HG02763 (cell line): ENCODE results near the gene AQP12B.
"Not testable (repeated sequence)": the region's sequence is repeated elsewhere in the genome, so short reads cannot be mapped to it uniquely, and the experiment has no call there.

Experiments used
- ATAC-seq: cut with Tn5 transposase; IDR thresholded peaks from one replicate; pipeline ENCODE4 v1.9.1; 2021; ENCODE audit warnings: mild to moderate bottlenecking, moderate library complexity; ENCODE audit not compliant: unreplicated experiment

The AQP12B gene

GRCh38 chr2:240701736-240702639 is 19.3 kb upstream of the AQP12B start:
- no peak for ATAC-seq

- ATAC-seq = no peak
These were observed 18.5 kb upstream of the AQP12B start for GRCh38 chr2:240701091-240701735.

- ATAC-seq = not testable (repeated sequence)
These were observed 17.9 kb upstream of the AQP12B start for GRCh38 chr2:240700616-240701015.

GRCh38 chr2:240699835-240700234 is 17.1 kb upstream of the AQP12B start:
- ATAC-seq = not testable (repeated sequence)

- ATAC-seq = not testable (repeated sequence)
These were observed 16.3 kb upstream of the AQP12B start for GRCh38 chr2:240698852-240699561.

- ATAC-seq = not testable (repeated sequence)
These were observed 13.8 kb upstream of the AQP12B start for GRCh38 chr2:240696469-240696868.

- ATAC-seq = not testable (repeated sequence)
These were observed 12.9 kb upstream of the AQP12B start for GRCh38 chr2:240695593-240695992.

- ATAC-seq = not testable (repeated sequence)
These were observed 11.6 kb upstream of the AQP12B start for GRCh38 chr2:240694304-240694703.

- ATAC-seq = not testable (repeated sequence)
These were observed 10.2 kb upstream of the AQP12B start for GRCh38 chr2:240692583-240693561.

- ATAC-seq = not testable (repeated sequence)
These were observed 9.1 kb upstream of the AQP12B start, which contains the start of gene AQP12A for GRCh38 chr2:240691631-240692420. Gene AQP12A, plus strand, starts transcription at chr2:240691866. Its CDS starts 48 bp downstream, at chr2:240691914.

- not testable (repeated sequence) for ATAC-seq
These were observed 8.4 kb upstream of the AQP12B start for GRCh38 chr2:240691075-240691427.

- ATAC-seq = not testable (repeated sequence)
These were observed 7.9 kb upstream of the AQP12B start for GRCh38 chr2:240690421-240691074.

- ATAC-seq = no peak
These were observed 7.3 kb upstream of the AQP12B start for GRCh38 chr2:240689975-240690374.

- ATAC-seq = no peak
These were observed 5.9 kb upstream of the AQP12B start for GRCh38 chr2:240688553-240688919.

- ATAC-seq = no peak
These were observed 5.3 kb upstream of the AQP12B start for GRCh38 chr2:240687741-240688552.

GRCh38 chr2:240687045-240687740 is 4.5 kb upstream of the AQP12B start:
- no peak for ATAC-seq

- no peak for ATAC-seq
These were observed 3.8 kb upstream of the AQP12B start for GRCh38 chr2:240686460-240686859.
